ENCODE data around the gene XPO6.

The XPO6 gene

DNA sequence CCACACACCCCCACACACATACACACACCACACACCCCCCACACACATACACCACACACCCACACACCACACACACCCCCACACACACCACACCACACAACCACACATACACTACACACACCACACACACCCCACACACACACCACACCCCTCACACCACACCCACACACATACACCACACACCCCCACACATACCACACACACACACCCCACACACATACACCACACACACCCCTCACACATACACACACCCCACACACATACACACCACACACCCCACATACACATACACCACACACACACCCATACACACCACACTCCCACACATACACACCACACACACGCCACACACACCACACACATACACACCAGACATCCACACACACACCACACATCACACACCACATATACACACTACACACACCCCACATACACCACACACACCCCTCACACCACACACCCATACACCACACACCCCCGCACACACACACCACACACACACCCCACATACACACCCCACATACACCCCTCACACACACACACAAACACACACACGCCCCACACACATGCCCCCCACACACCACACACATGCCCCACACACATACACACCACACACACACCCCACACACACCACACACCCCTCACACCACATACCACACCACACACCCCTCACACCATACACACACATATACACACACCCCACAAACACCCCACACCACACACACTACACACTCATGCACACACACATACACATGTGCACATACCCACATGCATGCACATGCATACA is 122.4 kb downstream of the XPO6 start (continued):
- TF ChIP-seq ZNF292 (tag by site-specific recombination; IDR thresholded peaks at IDR 0.05; ENCODE audit: borderline replicate concordance, low read depth) (no peak), REPIN1 (tag by site-specific recombination; IDR thresholded peaks at IDR 0.05; ENCODE audit: low read depth) (no peak), ZBTB20 (tag by site-specific recombination; IDR thresholded peaks at IDR 0.05) (no peak; the same call in 1 of the 2 replicates), ZNF621 (tag by site-specific recombination; IDR thresholded peaks at IDR 0.05) (peak; percentile 5; the same call in 1 of the 2 replicates), ZNF211 (tag by site-specific recombination; IDR thresholded peaks at IDR 0.05; ENCODE audit: low read depth) (no peak), ZNF133 (tag by site-specific recombination; IDR thresholded peaks at IDR 0.05) (no peak), ZNF302 (tag by site-specific recombination; IDR thresholded peaks at IDR 0.05; ENCODE audit: low read depth) (0 out of 2 replicates have a peak, but pooled peaks have one; percentile 28), IKZF3 (tag by site-specific recombination; IDR thresholded peaks at IDR 0.05) (no peak), ZNF112 (tag by site-specific recombination; IDR thresholded peaks at IDR 0.05) (peak; percentile 34; the same call in 1 of the 2 replicates), ZNF214 (tag by site-specific recombination; IDR thresholded peaks at IDR 0.05; ENCODE audit: borderline replicate concordance) (no peak), EGR2 (tag by site-specific recombination; IDR thresholded peaks at IDR 0.05; ENCODE audit: low read depth) (peak; percentile 97)
- TF ChIP-seq, protein P1, sequence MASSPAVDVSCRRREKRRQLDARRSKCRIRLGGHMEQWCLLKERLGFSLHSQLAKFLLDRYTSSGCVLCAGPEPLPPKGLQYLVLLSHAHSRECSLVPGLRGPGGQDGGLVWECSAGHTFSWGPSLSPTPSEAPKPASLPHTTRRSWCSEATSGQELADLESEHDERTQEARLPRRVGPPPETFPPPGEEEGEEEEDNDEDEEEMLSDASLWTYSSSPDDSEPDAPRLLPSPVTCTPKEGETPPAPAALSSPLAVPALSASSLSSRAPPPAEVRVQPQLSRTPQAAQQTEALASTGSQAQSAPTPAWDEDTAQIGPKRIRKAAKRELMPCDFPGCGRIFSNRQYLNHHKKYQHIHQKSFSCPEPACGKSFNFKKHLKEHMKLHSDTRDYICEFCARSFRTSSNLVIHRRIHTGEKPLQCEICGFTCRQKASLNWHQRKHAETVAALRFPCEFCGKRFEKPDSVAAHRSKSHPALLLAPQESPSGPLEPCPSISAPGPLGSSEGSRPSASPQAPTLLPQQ (tag by site-specific recombination; IDR thresholded peaks at IDR 0.05) = no peak
- TF ChIP-seq, protein P2, sequence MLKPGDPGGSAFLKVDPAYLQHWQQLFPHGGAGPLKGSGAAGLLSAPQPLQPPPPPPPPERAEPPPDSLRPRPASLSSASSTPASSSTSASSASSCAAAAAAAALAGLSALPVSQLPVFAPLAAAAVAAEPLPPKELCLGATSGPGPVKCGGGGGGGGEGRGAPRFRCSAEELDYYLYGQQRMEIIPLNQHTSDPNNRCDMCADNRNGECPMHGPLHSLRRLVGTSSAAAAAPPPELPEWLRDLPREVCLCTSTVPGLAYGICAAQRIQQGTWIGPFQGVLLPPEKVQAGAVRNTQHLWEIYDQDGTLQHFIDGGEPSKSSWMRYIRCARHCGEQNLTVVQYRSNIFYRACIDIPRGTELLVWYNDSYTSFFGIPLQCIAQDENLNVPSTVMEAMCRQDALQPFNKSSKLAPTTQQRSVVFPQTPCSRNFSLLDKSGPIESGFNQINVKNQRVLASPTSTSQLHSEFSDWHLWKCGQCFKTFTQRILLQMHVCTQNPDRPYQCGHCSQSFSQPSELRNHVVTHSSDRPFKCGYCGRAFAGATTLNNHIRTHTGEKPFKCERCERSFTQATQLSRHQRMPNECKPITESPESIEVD (tag by site-specific recombination; IDR thresholded peaks at IDR 0.05) = no peak

DNA sequence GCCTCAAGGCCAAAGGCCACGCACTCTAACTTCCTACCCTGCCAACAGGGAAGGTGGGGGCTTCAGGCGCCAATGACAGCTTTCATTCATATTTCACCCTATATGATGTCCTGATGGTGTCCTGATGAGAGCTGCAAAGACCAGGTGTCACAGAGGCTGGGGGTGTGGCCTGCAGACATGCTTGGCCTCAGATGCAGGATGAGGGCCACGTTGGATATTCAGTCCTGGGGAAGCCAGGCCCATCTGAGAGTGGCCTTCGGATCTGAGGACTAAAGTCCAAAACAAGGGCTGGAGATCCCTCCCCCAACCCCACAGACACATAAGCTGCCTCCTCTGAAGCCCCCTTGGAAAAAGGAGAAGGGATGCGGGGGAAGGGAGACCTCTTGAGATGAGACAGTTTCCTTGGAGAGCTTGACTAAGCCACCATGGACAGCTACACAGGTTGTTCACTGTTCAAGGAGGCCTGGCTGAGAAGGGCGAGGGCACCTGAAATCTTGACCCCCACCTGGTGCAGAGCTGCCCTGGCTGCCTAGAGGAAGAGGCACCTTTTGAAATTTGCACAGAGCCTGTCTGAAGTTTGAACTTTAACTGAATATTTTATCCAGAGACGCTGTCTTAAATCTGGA is 124.0 kb downstream of the XPO6 start:
- Histone ChIP-seq H3K4me3 (ENCODE audit: low read depth, low read length) (no peak overlapping the region), H3K4me1 (ENCODE audit: control insufficient read depth, insufficient read depth, low read length) (no peaks in the 10 kb centered on the region), H3K36me3 (ENCODE audit: control insufficient read depth in 2 of 2, insufficient read depth in 1 of 2, low read length in 2 of 2) (no peaks in the 10 kb centered on the region; a peak in 1 of 3 replicates), H3K9me3 (ENCODE audit: control insufficient read depth, insufficient read depth, low read depth, low read length) (no peaks in the 10 kb centered on the region), H3K27ac (ENCODE audit: extremely low read depth, low read depth, low read length) (no peak overlapping the region)
- ChIA-PET POLR2A (no interaction called here), CTCF (interaction anchor here (0.7 to 1.5 kb wide), 2 partner anchors 17 to 448 kb away, joined by 3 to 5 read pairs; no protein-coding TSS in a partner anchor)
- TF ChIP-seq, protein P3, sequence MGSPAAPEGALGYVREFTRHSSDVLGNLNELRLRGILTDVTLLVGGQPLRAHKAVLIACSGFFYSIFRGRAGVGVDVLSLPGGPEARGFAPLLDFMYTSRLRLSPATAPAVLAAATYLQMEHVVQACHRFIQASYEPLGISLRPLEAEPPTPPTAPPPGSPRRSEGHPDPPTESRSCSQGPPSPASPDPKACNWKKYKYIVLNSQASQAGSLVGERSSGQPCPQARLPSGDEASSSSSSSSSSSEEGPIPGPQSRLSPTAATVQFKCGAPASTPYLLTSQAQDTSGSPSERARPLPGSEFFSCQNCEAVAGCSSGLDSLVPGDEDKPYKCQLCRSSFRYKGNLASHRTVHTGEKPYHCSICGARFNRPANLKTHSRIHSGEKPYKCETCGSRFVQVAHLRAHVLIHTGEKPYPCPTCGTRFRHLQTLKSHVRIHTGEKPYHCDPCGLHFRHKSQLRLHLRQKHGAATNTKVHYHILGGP (tag by site-specific recombination; IDR thresholded peaks at IDR 0.05) = no peak
- TF ChIP-seq, protein P4, sequence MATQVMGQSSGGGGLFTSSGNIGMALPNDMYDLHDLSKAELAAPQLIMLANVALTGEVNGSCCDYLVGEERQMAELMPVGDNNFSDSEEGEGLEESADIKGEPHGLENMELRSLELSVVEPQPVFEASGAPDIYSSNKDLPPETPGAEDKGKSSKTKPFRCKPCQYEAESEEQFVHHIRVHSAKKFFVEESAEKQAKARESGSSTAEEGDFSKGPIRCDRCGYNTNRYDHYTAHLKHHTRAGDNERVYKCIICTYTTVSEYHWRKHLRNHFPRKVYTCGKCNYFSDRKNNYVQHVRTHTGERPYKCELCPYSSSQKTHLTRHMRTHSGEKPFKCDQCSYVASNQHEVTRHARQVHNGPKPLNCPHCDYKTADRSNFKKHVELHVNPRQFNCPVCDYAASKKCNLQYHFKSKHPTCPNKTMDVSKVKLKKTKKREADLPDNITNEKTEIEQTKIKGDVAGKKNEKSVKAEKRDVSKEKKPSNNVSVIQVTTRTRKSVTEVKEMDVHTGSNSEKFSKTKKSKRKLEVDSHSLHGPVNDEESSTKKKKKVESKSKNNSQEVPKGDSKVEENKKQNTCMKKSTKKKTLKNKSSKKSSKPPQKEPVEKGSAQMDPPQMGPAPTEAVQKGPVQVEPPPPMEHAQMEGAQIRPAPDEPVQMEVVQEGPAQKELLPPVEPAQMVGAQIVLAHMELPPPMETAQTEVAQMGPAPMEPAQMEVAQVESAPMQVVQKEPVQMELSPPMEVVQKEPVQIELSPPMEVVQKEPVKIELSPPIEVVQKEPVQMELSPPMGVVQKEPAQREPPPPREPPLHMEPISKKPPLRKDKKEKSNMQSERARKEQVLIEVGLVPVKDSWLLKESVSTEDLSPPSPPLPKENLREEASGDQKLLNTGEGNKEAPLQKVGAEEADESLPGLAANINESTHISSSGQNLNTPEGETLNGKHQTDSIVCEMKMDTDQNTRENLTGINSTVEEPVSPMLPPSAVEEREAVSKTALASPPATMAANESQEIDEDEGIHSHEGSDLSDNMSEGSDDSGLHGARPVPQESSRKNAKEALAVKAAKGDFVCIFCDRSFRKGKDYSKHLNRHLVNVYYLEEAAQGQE (tag by site-specific recombination; IDR thresholded peaks at IDR 0.05) = peak; percentile 94

Measured in HEK293 (cell line).